ENCODE measurements around the gene CCDC88B. TPM values are rescaled to one million over a fixed set of nuclear protein-coding genes. Genes with fewer than 3 reads are reported as not detected.
A peak's percentile ranks its signal among the peaks of the same experiment; 100 is the strongest.
"Not testable (repeated sequence)": the region's sequence is repeated elsewhere in the genome, so short reads cannot be mapped to it uniquely, and the experiment has no call there.

The CCDC88B gene
- total RNA-seq, 4 donors from 2014 or later, result 31.7 to 99.0 (median 43.9) TPM

- H3K27me3 ChIP-seq, result no peaks in the 10 kb centered on the region
- peak overlapping the region; percentile 85 to 100 (median 96) for H3K27ac ChIP-seq
- H3K4me1 ChIP-seq, result peaks cover 3 to 34% (median 13%) of the 10 kb centered on the region in 4 donors
- H3K4me3 ChIP-seq, result peak overlapping the region; percentile 82 to 97 (median 92)
- H3K36me3 ChIP-seq, result peaks cover 0 to 13% (median 0%) of the 10 kb centered on the region in 3 donors
- DNase-seq, result peak in 2 of 3 donors; percentile 69 to 78
- no peaks in the 10 kb centered on the region for H3K9me3 ChIP-seq
- no peak for TF ChIP-seq POLR2A (IDR thresholded peaks at IDR 0.05)
- no peak for TF ChIP-seq CTCF (IDR thresholded peaks at IDR 0.05)
Observed at GRCh38 chr11:64306876-64307622, 33.0 kb upstream of the CCDC88B start.

GRCh38 chr11:64307795-64308194 lies 32.2 kb upstream of the CCDC88B start:
- not testable (repeated sequence) for DNase-seq, H3K9me3 ChIP-seq, H3K27me3 ChIP-seq
- H3K4me1 ChIP-seq, result peaks cover 3 to 40% (median 13%) of the 10 kb centered on the region in 4 donors
- peak overlapping the region in 2 of 4 donors; percentile 96 to 97 for H3K4me3 ChIP-seq
- peaks cover 0 to 16% (median 0%) of the 10 kb centered on the region in 3 donors for H3K36me3 ChIP-seq
- H3K27ac ChIP-seq, result peak overlapping the region in 3 of 4 donors; percentile 85 to 100 (median 98)

GRCh38 chr11:64312947-64313346 lies 27.1 kb upstream of the CCDC88B start:
- H3K4me3 ChIP-seq, result no peak overlapping the region
- no peak for DNase-seq
- TF ChIP-seq CTCF (IDR thresholded peaks at IDR 0.05) (no peak), POLR2A (IDR thresholded peaks at IDR 0.05) (no peak)
- H3K4me1 ChIP-seq, result peaks cover 0 to 54% (median 0%) of the 10 kb centered on the region in 4 donors
- H3K27me3 ChIP-seq, result no peaks in the 10 kb centered on the region
- peak overlapping the region in 3 of 4 donors; percentile 38 to 70 (median 55) for H3K27ac ChIP-seq
- H3K36me3 ChIP-seq, result peaks cover 0 to 41% (median 0%) of the 10 kb centered on the region in 3 donors
- no peaks in the 10 kb centered on the region for H3K9me3 ChIP-seq

GRCh38 chr11:64313491-64314145 lies 26.4 kb upstream of the CCDC88B start:
- Histone ChIP-seq H3K4me1 (peaks cover 0 to 54% (median 0%) of the 10 kb centered on the region in 4 donors), H3K9me3 (no peaks in the 10 kb centered on the region), H3K36me3 (peaks cover 0 to 36% (median 0%) of the 10 kb centered on the region in 3 donors), H3K27ac (peak overlapping the region; percentile 31 to 70 (median 46)), H3K4me3 (peak overlapping the region in 1 of 4 donors; percentile 18), H3K27me3 (no peaks in the 10 kb centered on the region)
- TF ChIP-seq POLR2A (IDR thresholded peaks at IDR 0.05), result no peak
- no peak for TF ChIP-seq CTCF (IDR thresholded peaks at IDR 0.05)
- no peak for DNase-seq

- H3K27ac ChIP-seq, result peak overlapping the region; percentile 31 to 70 (median 46)
- H3K4me1 ChIP-seq, result peaks cover 0 to 58% (median 4%) of the 10 kb centered on the region in 4 donors
- peak overlapping the region in 1 of 4 donors; percentile 18 for H3K4me3 ChIP-seq
- TF ChIP-seq CTCF (IDR thresholded peaks at IDR 0.05) (peak in 1 of 6 experiments; percentile 4), POLR2A (IDR thresholded peaks at IDR 0.05) (no peak)
- no peaks in the 10 kb centered on the region for H3K27me3 ChIP-seq
- peaks cover 0 to 36% (median 0%) of the 10 kb centered on the region in 3 donors for H3K36me3 ChIP-seq
- H3K9me3 ChIP-seq, result no peaks in the 10 kb centered on the region
- no peak for DNase-seq
Observed at GRCh38 chr11:64314146-64314804, 25.7 kb upstream of the CCDC88B start.
